Left hindlimb (tissue), 1 donor: ENCODE data around the gene CPM.

ENCODE experiments used
- DNase-seq: peaks from one replicate; pipeline ENCODE4 v3.0.0-alpha.2; 2018

CPM gene

DNA sequence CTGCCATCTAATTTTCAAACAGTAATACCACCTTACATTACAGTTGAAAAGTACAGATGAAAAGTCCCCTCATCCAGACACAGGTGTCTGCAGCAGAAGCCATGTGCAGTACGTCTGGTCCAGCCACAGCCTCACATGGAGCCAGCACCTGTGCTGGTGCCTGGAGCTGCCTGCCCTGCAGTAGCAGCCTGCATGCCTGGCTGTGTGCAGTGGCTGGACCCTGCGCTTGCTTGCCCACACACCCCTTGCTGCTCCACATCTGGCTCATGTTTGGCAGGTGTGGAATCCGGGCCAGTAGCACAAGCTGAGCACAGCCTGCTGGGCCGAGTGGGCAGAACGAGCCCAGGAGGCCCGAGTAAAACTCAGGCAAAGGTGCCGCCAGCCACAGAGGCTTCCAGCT, 21.8 kb upstream of the CPM start:
- DNase-seq, result no peak

DNA sequence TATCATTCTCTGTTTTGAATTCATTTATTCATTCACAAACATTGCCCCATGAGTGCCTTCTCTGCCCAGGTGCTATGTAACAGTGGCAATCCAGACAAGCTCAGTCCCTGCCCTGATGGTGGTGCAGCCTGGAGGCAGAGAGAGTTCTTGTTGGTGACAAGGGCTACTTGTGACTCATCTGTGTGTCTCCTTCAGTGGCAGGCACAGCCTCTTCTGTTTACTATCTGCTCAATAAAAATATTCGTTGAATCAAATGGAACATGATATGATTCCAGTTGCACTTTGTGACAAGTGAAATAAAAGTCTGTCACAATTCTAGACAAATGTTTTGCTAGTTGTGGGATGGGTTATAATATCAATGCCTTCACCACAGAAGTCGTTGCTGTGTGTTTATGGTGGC, 20.6 kb upstream of the CPM start:
- DNase-seq, result no peak

DNA sequence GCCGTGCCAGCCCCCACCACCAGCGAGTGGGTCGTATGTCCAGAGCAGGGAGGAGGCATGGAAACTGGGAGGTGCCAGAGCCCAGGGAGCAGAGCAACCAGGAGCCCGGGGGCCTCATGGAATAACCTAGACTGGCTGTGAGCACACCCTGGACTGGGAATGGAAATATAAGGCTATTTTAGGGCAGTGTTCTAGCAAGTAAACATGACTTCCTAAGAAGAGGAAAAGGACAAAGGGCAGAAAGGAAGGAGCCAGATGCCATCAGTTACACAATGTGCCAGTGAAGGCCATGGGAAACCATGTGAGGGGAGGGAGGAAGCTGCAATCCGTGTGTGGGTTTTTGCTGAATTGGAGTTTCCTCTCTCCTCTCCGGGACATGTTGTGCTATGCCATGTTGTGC, 18.7 kb upstream of the CPM start:
- DNase-seq, result no peak

DNA sequence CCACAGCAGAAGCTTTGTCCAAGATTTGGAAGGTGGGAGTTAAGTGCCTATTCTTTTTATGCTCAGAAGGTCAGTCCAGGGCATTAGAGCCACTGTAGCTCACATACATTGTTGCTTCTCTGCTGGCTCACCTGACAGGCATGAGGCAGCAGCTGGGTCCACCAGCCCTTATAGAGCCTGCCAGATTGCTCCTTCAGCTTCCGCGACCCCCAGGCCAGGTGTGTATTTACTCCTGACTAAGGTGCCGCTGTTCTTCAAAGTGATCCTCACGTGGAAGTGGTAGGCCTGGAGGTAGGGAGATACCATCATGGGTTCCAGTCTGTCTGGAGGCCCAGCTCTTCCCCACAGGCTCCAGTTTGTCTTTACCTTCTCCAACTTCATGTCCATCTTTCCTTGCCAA, 17.5 kb upstream of the CPM start:
- no peak for DNase-seq

DNA sequence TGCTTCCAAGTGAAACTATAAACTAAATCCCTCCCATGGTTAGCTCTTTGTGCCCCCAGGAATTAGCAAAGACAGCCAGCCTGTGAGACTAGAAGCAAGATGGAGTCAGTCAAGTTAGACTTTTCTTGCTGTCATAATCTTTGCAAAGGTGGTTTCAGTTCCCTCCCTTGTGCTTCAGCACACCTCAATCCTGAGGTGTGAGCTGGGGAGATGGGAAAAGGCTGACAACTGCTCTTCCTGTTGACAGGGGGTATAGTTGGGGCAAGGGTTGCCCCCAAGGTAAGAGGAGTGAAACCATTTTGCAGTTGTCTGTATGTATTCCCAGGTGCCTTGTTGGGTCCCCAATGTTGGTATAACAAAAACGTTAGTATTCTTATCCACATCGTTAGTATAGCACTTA, 12.3 kb upstream of the CPM start:
- DNase-seq, result no peak

DNA sequence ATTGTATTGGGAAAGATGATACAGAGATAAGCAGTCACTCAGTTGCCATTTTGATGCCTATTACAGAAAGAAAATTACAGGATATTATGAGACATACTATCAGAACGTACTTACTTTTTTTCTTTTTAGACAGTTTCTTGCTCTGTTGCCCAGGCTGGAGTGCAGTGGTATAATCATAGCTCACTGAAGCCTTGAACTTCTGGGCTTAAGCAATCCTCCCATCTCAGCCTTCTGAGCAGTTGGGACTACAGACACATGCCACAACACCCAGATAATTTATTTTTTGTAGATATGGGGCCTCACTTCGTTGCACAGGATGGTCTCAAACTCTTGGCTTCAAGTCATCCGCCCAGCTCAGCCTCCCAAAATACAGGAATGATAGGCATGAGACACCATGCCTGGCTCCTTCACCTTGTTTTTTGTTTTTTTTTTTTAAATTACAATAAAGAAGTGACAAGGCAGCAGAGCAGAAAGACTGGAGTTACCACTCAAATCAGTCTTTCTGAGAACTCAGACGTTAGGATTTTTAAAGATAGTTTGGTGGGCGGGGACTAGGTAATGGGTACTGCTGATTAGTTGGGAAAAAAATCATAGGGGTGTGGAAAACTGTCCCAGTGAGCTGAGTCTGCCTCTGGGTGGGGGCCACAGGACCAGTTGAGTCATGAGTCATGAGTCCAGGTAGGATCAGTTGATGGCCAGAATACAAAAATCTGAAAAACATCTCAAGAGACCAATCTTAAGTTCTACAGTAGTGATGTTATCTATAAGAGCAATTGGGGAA, 11.5 kb upstream of the CPM start:
- DNase-seq, result no peak

DNA sequence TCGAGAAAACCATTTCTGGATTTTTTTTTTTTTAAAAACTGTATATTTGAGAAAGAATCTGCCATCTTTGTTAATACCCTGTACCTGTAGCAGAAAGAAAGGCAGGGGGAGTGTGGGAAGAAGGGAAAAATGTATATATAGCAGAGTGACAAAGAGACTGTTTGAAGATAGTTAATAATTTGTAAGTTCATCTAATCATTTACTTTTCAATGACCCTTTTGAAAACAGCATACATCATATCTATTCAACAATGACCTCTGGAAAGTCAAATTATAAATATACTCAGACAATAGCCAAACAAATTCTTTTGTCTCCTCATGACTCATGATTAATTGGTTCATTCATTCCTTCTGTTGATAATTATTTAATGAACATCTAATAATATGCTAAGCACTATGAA, 10.9 kb upstream of the CPM start:
- DNase-seq, result no peak

DNA sequence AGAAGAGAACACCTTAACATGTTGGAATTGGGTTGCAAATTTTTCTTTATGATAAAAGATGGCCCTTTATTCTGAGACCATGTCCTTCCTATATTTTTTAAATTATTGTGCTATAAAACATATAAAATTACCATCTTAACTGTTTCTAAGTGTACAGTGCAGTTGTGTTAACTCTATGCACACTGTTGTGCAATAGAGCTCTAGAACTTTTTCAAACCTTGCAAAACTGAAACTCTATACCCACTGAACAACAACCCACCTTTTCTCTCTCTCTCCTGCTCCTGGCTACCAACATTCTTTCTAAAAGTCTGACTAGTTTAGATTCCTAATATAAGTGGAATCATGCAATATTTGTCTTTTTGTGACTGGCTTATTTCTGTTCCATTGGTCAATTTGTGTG, 7.8 kb upstream of the CPM start:
- no peak for DNase-seq

DNA sequence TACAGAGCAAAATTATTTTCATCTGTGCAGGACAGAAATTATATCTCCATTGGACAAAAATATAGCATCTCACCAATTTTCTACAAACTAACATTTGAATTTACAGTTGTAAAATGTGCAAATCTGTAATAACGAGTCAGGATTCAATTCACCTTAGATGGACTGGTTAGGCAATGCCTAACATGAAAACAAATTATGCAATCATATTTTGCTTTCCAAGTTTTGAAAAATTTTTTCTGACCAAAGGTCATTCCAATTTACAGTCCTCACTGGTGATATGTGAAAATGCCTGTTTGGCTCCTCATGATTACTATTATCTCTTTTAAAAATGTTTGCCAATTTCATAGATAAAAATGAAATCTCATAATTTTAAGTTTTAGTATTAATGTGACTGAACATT, 6.5 kb upstream of the CPM start:
- no peak for DNase-seq

DNA sequence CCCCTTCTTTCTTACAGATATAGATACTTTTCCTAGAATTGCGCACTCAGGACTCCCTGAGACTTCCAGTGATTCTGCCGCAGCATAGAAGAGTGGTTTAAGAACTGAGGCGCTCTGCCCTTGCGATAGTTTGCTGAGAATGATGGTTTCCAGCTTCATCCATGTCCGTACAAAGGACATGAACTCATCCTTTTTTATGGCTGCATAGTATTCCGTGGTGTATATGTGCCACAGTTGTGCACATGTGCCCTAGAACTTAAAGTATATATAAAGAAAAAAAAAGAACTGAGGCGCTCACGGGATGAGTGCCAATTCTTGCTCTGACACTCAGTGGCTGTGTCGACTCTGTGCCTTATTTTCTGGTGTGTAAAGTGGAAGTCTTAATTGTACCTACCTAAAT, 1.4 kb upstream of the CPM start:
- DNase-seq, result no peak

DNA sequence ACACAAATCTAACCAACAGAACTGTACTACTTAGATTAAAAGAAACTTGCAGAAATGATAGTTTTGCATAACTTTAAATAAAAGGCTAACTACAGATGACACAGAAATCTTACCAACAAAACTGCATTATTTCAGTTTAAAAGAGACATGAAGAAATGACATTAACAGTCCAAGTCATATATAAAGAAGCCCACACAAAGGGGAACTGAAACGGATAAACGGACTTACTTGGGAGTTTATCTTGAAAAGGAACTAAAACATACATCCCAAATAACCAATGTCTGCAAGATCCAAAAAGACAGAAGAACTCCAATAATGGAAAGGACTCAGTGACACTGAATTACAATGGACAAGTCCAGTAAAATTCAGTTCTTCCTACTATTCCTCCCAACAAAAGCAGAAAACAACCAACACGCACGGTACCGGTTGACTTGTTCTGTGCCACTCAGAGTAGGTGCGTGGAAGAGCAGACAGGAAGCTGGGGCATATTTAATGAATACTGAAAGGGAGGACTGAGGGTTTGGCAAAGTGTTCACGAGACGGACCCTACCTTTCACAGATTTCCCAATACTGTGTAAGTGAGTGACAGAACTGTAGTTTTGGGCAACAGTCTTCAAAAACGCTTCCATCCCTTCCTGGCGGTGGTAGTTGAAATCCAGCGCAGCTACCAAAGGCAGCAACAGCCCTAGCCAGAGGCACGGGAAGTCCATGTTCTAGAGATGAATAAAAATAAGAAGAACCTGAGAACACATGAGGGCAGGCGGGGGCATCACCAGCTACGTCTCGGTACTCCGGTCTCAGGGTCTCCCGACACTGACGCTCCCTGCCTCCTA, 627 bp downstream of the CPM start:
- no peak for DNase-seq

DNA sequence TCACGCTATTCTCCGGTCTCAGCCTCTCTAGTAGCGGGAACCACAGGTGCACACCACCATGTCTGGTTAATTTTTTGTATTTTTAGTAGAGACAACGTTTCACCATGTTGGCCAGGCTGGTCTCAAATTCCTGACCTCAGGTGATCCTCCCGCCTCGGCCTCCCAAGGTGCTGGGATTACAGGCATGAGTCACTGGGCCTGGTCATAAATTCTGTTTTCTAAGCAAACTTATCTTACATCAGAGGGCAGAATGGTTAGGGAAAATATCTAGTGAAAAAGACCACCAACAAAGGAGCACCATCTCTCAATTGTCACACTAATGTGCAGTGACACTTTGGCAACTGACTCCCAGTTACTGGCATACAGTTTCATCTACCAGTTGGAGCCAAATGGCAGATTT, 2.8 kb downstream of the CPM start:
- no peak for DNase-seq

DNA sequence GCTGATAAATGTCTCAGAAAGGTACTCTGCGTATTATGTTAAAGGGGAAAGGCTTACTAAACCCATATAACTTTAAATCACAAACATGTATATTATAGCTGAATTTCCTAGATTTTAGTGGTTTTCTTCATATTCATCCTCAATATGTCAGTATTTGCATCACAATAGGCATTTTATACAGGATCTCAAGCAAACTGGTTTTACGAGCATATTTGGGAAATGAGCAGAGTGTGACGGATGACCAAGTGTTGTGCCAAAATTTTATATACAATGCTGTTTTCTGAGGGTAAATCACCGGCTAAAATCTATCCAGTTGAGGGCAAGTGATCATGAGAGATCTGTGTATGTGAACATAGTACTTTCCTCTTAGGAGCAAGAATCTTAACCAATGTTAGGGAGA, 8.4 kb downstream of the CPM start:
- DNase-seq, result no peak

DNA sequence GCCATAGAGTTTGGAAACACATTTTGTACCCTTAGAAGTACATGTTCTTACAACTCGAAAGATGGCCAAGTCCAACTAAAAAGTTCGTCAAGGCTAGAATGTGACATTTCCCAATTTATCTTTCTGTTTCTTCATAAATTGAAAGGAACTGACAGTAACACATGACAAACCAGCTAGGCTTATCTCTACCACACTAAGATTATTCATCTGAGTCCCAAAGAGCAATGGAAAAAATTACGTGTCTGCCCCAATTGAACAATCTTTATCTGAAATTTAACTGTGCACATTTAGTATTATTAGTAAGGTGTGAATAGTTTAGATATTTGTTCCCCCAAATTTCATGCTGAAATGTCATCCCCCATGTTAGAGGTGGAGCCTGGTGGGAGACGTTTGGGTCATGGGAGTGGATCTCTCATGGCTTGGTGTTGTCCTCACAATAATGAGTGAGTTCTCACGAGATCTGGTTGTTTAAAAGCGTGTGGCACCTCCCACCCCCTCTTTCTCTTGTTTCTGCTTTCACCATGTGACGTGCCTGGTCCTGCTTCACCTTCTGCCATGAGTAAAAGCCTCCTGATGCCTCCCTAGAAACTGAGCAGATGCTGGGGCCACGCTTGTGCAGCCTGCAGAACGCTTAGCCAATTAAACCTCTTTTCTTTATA, 13.3 kb downstream of the CPM start:
- DNase-seq, result no peak

DNA sequence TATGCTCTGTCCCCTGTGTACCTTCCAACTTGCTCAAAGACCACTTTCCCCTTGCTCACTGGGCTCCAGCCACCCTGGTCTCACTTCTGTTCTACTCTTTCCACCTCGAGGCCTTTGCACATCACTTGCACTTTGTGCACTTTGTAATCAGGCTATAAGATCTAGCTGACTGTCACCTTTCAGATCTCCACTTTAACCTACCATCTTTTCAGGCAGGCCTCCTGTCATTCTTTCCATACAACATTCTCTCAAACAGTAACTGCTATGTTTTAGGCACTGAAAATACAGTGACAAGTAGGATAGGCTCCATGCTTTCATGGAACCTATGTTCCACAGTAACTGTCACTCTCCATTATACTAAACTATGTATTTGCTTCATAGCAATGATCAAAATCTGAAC, 14.0 kb downstream of the CPM start:
- DNase-seq, result no peak

DNA sequence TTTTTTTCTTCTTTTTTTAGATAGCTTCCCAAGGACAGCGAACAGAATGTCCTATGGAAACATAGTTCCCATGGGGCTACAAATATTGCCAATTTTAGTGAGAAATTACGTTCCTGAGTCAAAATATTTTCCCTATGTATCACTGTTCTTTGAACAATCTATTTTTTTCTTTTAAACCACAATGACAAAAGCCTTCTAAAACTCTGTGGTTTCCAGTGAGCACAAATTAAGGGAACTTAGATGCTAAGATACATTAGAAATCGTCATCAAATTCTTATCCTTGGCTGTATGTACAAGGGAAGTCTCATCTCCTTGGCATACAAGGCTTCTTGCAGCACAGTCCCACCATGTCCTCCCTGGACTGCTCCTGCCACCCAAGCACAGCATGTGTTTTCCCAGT, 17.9 kb downstream of the CPM start:
- no peak for DNase-seq

DNA sequence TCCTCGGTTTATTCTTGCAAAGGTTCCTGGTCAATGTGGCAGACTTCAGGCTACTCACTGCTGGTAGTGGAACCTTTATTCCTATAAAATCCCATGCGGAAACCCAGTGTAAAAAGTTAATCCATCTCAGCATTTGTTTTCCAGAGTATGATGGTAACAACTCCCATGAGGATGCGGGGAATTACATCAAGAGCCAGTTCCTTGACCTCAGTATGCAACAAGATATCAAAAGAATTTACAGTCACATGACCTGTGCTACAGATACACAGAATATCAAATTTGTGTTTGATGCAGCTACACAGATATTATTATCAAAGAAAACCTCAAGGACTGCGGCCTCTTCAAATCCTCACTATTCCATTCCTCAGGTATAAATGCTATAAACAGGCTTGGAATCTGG, 19.3 kb downstream of the CPM start:
- no peak for DNase-seq

DNA sequence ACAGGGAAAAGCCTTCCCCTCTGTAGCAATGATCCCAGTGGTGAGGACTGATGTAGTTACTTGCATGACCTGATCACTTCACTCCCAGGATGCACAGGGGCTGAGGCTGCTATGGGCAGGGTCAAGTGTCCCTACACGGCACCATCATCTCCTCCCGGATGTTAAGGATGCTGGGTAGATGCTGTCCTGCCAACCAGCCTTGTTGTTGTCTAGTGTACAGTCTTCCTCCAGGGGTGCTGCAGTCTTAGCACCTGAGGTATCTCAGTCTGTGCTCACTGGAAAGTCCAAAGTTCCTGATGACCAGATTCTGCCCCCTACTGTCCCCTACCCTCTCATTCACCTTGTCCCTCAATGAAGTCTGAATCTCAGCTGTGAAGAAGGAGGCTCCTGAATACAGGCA, 20.1 kb downstream of the CPM start:
- no peak for DNase-seq

DNA sequence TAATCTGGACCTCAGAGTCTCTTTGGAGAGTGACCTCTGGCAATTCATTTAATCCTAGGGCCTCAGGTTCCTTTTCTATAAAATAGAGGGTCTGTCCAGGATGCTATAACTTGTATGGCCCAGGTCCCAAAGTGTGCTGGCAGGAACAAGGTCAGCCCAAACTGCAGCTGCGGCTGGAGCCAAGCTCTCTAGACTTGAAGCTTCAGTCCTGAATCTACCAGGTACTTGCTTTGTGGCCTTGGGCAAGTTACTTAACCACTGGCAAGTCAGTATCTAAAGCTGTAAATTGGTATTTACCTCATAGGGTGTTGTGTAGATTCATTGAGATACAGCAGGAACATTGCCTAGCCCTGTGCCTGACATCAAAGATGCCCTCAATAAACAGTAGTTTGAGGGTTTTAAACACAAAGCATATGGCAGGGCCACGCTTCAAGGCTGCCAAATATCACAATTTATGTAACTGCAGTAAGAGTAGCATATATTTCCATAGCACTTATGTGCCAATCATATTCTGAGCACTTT, 21.7 kb downstream of the CPM start:
- DNase-seq, result no peak

DNA sequence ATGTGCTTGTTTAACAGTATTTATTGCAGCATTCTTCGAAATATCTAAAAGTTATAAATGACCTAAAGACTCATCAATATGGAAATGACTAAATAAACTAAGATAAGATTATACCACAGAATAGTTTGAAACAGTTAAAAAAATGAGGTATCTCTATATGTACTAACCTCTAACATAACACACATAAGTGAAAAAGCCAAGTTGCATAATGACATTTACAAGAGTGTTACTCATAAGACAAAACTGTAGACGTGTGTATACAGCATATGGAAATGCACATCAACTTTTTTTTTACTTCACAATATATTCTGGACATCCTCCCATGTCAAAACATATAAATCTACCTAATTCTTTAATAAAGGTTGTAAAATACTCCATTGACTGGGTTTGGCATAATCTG, 22.8 kb downstream of the CPM start:
- no peak for DNase-seq

DNA sequence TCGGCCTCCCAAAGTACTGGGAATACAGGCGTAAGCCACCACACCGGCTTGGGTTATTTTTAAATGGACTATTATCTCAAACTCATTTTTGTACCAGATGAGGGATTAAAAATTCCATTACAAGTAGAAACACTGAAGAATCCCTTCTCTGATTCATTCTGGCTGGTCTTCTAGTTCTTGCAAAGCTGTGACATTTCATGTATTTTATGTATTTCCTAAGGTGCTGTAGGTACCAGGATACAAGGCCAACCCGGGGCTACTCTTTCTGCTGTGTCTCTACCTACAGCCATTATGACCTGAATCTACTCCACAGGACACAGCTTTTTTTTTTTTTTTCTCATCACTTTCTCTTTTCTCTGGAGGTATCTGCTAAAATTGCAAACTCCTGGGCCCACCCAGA, 24.9 kb downstream of the CPM start:
- DNase-seq, result no peak

DNA sequence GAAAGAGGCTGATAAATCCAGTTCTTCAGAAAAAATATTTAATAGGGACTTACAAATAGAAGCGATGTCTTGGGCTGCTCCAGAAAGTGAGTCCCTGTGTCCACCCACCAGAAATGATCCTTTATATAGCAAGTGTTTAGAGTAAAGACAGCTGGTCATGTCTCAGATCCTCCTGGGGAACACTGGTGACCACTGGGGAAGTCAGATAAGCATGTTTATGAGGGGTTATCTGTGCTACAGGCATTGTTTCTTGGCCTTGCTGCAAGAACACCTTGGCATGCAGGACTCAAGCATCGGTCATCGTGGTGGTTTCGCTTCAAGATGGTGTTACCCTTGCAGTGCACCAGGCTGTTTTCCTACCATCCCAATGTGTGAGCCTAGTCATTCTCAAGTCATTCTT, 27.2 kb downstream of the CPM start:
- DNase-seq, result no peak

DNA sequence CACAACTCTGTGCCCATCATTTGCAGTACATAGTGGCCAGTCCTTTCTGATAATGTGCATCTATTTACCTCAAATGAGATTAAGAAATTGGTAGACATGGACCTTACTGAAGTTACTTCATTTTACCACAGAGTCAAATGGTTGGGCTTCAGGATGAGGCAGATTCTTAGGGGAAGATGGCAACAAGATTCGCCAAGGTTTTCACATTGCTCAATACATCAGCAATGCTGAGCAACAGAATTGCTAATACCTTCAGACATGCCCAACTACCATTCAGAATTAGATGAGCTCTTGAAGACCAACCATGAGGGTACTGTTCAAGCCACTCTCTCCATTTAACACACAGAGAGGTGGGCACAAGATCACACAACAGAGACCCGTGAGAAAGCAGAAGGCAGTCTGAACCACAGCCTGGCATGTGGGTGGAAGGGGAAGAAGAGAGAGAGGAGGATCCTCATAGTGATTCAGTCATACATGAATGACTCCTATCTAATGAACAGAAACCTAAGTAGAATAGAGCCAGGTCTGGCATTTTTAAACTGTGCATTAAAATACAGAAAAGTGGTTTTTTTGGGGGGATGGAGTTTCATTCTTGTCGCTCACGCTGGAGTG, 28.5 kb downstream of the CPM start:
- no peak for DNase-seq
